Left renal cortex interstitium (tissue), 4 donors: Measurements from ENCODE around the gene UBAP2. TPM values are rescaled to one million over a fixed set of nuclear protein-coding genes. Genes with fewer than 3 reads are reported as not detected.

Experiments
- DNase-seq, 4 donors: peaks; one replicate each; pipeline ENCODE4 v3.0.0-alpha.2; 2013; ENCODE audit warnings: low read depth in 4 of 4, low spot score in 2 of 4, missing footprints in 1 of 4
- polyA plus RNA-seq, 4 donors: library from polyadenylated mRNA; unstranded; fragments of 120-200 nt; gene quantifications; one replicate each; pipeline ENCODE4 v1.2.1, GENCODE V29; 2013; ENCODE audit not compliant: insufficient read length in 4 of 4

UBAP2 gene
- 10 to 100 TPM; 28.7 to 50.4 (median 40.7) TPM for polyA plus RNA-seq

GRCh38 chr9:34048727-34049629 lies at the start of gene UBAP2:
UBAP2 (minus strand) TSS chr9:34048887; CDS start chr9:34017148, 31,739 bp downstream.
- DNase-seq: peak; percentile 97 to 100 (median 100)

GRCh38 chr9:34098307-34098706 lies 49.6 kb upstream of the UBAP2 start:
- DNase-seq: no peak

GRCh38 chr9:34097865-34098264 lies 49.2 kb upstream of the UBAP2 start:
- DNase-seq: no peak

GRCh38 chr9:34096751-34097150 lies 48.1 kb upstream of the UBAP2 start:
- no peak for DNase-seq

GRCh38 chr9:34093578-34093977 lies 44.9 kb upstream of the UBAP2 start:
- DNase-seq: no peak

GRCh38 chr9:34089311-34089710 lies 40.6 kb upstream of the UBAP2 start:
- no peak for DNase-seq

- no peak for DNase-seq
Observed at GRCh38 chr9:34087370-34087769, 38.7 kb upstream of the UBAP2 start.

- DNase-seq: no peak
Observed at GRCh38 chr9:34086864-34087263, 38.2 kb upstream of the UBAP2 start.

GRCh38 chr9:34085581-34086500 lies 37.2 kb upstream of the UBAP2 start:
- no peak for DNase-seq

GRCh38 chr9:34084562-34084961 lies 35.9 kb upstream of the UBAP2 start:
- no peak for DNase-seq

GRCh38 chr9:34079181-34079580 lies 30.5 kb upstream of the UBAP2 start:
- DNase-seq: no peak

- peak in 3 of 4 donors; percentile 58 to 75 (median 59) for DNase-seq
Observed at GRCh38 chr9:34072868-34073590, 24.3 kb upstream of the UBAP2 start.

GRCh38 chr9:34072410-34072809 lies 23.7 kb upstream of the UBAP2 start:
- DNase-seq: no peak

- DNase-seq: no peak
Observed at GRCh38 chr9:34070606-34071324, 22.1 kb upstream of the UBAP2 start.

- no peak for DNase-seq
Observed at GRCh38 chr9:34069831-34070230, 21.1 kb upstream of the UBAP2 start.

- no peak for DNase-seq
Observed at GRCh38 chr9:34065541-34065940, 16.9 kb upstream of the UBAP2 start.

GRCh38 chr9:34059954-34060353 lies 11.3 kb upstream of the UBAP2 start:
- DNase-seq: no peak

GRCh38 chr9:34059281-34059680 lies 10.6 kb upstream of the UBAP2 start:
- DNase-seq: no peak

GRCh38 chr9:34049630-34050384 lies 1.1 kb upstream of the UBAP2 start:
- no peak for DNase-seq
